ENCODE data around the gene ZNF200. TPM values are rescaled to one million over a fixed set of nuclear protein-coding genes. Genes with fewer than 3 reads are reported as not detected.
"Not testable (repeated sequence)": the region's sequence is repeated elsewhere in the genome, so short reads cannot be mapped to it uniquely, and the experiment has no call there.

ZNF200 gene
- total RNA-seq, 1 experiment from 2014 or later: 8.8 TPM

DNA sequence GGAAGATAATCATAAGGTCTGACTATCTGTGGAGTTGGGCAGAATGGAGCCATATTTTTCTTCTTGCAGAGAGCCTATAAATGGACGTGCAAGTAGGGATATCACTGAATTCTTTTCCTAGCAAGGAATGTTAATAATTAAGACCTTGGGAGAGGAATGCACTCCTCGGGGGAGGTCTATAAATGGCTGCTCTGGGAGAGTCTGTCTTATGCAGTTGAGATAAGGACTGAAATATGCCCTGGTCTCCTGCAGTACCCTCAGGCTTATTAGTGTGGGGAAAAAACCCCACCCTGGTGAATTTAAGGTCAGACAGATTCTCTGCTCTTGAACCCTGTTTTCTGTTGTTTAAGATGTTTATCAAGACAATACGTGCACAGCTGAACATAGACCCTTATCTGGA, 29.0 kb downstream of the ZNF200 start:
- BruUV-seq (replicated peaks): not testable (repeated sequence)

DNA sequence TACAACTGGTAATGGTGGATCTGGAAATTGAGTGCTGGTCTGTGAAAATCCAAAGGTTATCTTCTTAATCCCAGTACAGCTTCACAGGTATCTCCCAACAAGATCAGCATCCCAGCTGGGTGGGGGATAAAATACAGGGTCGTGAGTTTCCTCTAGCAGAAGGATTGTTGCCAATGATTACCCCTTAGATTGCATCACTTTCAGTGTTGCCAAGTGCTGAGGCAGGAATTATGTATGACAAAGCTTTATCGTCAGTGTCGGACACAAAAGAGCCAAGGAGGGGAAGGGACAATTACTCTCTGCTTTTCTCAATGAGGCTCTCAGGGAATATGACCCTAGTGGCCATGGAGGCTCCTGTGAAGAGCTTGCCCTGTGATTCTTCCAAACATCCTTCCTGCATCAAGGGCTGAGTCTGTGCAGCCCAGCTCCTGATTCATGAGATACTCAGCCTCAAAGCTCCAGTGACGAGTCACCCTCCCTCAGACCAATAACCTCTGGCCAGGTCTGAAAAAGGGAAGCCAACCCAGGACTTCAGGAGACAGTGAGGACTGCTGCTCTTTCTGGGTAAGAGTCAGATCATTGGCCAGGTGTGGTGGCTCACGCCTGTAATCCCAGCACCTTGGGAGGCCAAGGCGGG, 31.9 kb downstream of the ZNF200 start:
- Histone ChIP-seq H4K20me1 (ENCODE audit: insufficient read depth) (no peaks in the 10 kb centered on the region), H3K36me3 (ENCODE audit: control insufficient read depth in 1 of 2, insufficient read depth in 2 of 2, low read length in 2 of 2) (no peaks in the 10 kb centered on the region), H3K9me3 (ENCODE audit: control insufficient read depth in 1 of 2, insufficient read depth in 1 of 2, low read depth in 1 of 2, low read length in 2 of 2) (no peaks in the 10 kb centered on the region; a peak in 1 of 4 replicates), H3K9me2 (ENCODE audit: insufficient read depth) (no peaks in the 10 kb centered on the region), H3K4me1 (ENCODE audit: control insufficient read depth in 1 of 2, insufficient read depth in 2 of 2, low read length in 2 of 2) (no peaks in the 10 kb centered on the region), H2AFZ (ENCODE audit: low read depth, low read length, poor library complexity, severe bottlenecking) (no peak overlapping the region), H3K4me2 (ENCODE audit: low read length) (no peak overlapping the region), H3K4me3 (replicated peaks in 1 of 2; ENCODE audit: low read depth in 1 of 2, low read length in 2 of 2) (no peak overlapping the region), H3K27ac (ENCODE audit: low read depth, low read length) (no peak overlapping the region), H3K9ac (ENCODE audit: low read length) (no peak overlapping the region), H3K79me2 (ENCODE audit: insufficient read depth, low read length) (no peaks in the 10 kb centered on the region), H3K27me3 (ENCODE audit: insufficient read depth, low read length) (peaks cover 6% of the 10 kb centered on the region; the same call in 1 of the 2 replicates)
- no peak for TF ChIP-seq TCF7L2 (IDR thresholded peaks at IDR 0.05; ENCODE audit: borderline replicate concordance, extremely low read depth, insufficient read depth, insufficient read length)
- TF ChIP-seq, protein P1, sequence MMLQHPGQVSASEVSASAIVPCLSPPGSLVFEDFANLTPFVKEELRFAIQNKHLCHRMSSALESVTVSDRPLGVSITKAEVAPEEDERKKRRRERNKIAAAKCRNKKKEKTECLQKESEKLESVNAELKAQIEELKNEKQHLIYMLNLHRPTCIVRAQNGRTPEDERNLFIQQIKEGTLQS (IDR thresholded peaks at IDR 0.05): no peak
- no peak for TF ChIP-seq POLR2A (IDR thresholded peaks at IDR 0.05; ENCODE audit: borderline replicate concordance, extremely low read depth, insufficient read depth, insufficient read length)
- TF ChIP-seq SIN3A (IDR thresholded peaks at IDR 0.05; ENCODE audit: low read depth): no peak
- TF ChIP-seq, protein P2, sequence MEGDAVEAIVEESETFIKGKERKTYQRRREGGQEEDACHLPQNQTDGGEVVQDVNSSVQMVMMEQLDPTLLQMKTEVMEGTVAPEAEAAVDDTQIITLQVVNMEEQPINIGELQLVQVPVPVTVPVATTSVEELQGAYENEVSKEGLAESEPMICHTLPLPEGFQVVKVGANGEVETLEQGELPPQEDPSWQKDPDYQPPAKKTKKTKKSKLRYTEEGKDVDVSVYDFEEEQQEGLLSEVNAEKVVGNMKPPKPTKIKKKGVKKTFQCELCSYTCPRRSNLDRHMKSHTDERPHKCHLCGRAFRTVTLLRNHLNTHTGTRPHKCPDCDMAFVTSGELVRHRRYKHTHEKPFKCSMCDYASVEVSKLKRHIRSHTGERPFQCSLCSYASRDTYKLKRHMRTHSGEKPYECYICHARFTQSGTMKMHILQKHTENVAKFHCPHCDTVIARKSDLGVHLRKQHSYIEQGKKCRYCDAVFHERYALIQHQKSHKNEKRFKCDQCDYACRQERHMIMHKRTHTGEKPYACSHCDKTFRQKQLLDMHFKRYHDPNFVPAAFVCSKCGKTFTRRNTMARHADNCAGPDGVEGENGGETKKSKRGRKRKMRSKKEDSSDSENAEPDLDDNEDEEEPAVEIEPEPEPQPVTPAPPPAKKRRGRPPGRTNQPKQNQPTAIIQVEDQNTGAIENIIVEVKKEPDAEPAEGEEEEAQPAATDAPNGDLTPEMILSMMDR (IDR thresholded peaks at IDR 0.05 in 2 of 3, conservative IDR thresholded peaks at IDR 0.05 in 1 of 3; ENCODE audit: borderline replicate concordance in 1 of 3, insufficient read depth in 1 of 3, low read depth in 2 of 3, low read length in 2 of 3): no peak
- RAD21 ChIA-PET (ENCODE audit: low non-redundant PET in 1 of 2, low total read pairs in 2 of 2, uncharacterized antibody in 2 of 2, unreplicated experiment in 2 of 2): no interaction called here
- DNase-seq (ENCODE audit: low read depth, low spot score) (no peak), ATAC-seq (no peak)
- no TSS peak for BruUV-seq (replicated peaks)
- CTCF ChIA-PET: no interaction called here
- intact Hi-C loops (cut with micrococcal nuclease): no loop called here
- POLR2A ChIA-PET: interaction anchor here (0.6 kb wide), 1 partner anchor 178 kb away, joined by 3 read pairs; no protein-coding TSS in a partner anchor

More for the DNA sequence above, 29.0 kb downstream of the ZNF200 start:
- H3K4me3 ChIP-seq (replicated peaks in 1 of 2; ENCODE audit: low read depth in 1 of 2, low read length in 2 of 2); H3K9me2 ChIP-seq (ENCODE audit: insufficient read depth); DNase-seq (ENCODE audit: low read depth, low spot score); intact Hi-C loops (cut with micrococcal nuclease); ATAC-seq; RAD21 ChIA-PET (ENCODE audit: low non-redundant PET in 1 of 2, low total read pairs in 2 of 2, uncharacterized antibody in 2 of 2, unreplicated experiment in 2 of 2); POLR2A ChIA-PET; H3K79me2 ChIP-seq (ENCODE audit: insufficient read depth, low read length); CTCF ChIA-PET; H3K4me1 ChIP-seq (ENCODE audit: control insufficient read depth in 1 of 2, insufficient read depth in 2 of 2, low read length in 2 of 2); H3K27me3 ChIP-seq (ENCODE audit: insufficient read depth, low read length); H3K36me3 ChIP-seq (ENCODE audit: control insufficient read depth in 1 of 2, insufficient read depth in 2 of 2, low read length in 2 of 2); H3K9ac ChIP-seq (ENCODE audit: low read length); H2AFZ ChIP-seq (ENCODE audit: low read depth, low read length, poor library complexity, severe bottlenecking); H3K9me3 ChIP-seq (ENCODE audit: control insufficient read depth in 1 of 2, insufficient read depth in 1 of 2, low read depth in 1 of 2, low read length in 2 of 2); H3K27ac ChIP-seq (ENCODE audit: low read depth, low read length); H3K4me2 ChIP-seq (ENCODE audit: low read length); H4K20me1 ChIP-seq (ENCODE audit: insufficient read depth): not testable (repeated sequence)
- 0 out of 2 replicates have a peak, but pooled peaks have one; percentile 70 for TF ChIP-seq CBX3 (IDR thresholded peaks at IDR 0.05; ENCODE audit: low read depth)
